GM23338 (cell line): Measurements from ENCODE around the gene SEZ6L. TPM values are rescaled to one million over a fixed set of nuclear protein-coding genes. Genes with fewer than 3 reads are reported as not detected.

Source experiments
- ATAC-seq: fragments of 200-7000 bp; cut with Tn5 transposase; 3 replicates; pipeline ENCODE4 v1.9.1; 2020
- DNase-seq: peaks from one replicate; pipeline ENCODE4 v3.0.0-alpha.2; 2015; ENCODE audit warnings: low spot score
- H2AFZ ChIP-seq: fragments of 200-600 bp; sonication (generic); 2 replicates; pipeline ENCODE4 v1.8.0; 2016; ENCODE audit warnings: antibody characterized with exemption, mild to moderate bottlenecking, moderate library complexity
- H3F3A ChIP-seq: fragments of 200-600 bp; sonication (generic); replicated peaks from 2 replicates; pipeline ENCODE4 v1.8.0; 2017; ENCODE audit warnings: antibody characterized with exemption, mixed run types, low read depth
- H3K27ac ChIP-seq: fragments of 200-600 bp; sonication (generic); 2 replicates; pipeline ENCODE4 v1.6.1; 2016; ENCODE audit warnings: low read depth
- H3K27me3 ChIP-seq: fragments of 200-600 bp; sonication (generic); 2 replicates; pipeline ENCODE4 v1.8.0; 2016; ENCODE audit warnings: mild to moderate bottlenecking, mixed run types, moderate library complexity; ENCODE audit not compliant: insufficient read depth
- H3K36me3 ChIP-seq: fragments of 200-600 bp; sonication (generic); 2 replicates; pipeline ENCODE4 v1.8.0; 2016; ENCODE audit warnings: mild to moderate bottlenecking; ENCODE audit not compliant: insufficient read depth
- H3K4me1 ChIP-seq: fragments of 200-600 bp; sonication (generic); 2 replicates; pipeline ENCODE4 v1.8.0; 2016; ENCODE audit warnings: mild to moderate bottlenecking, moderate library complexity; ENCODE audit not compliant: insufficient read depth
- H3K4me2 ChIP-seq: fragments of 200-600 bp; sonication (generic); 2 replicates; pipeline ENCODE4 v1.7.1; 2017; ENCODE audit warnings: mixed run types
- H3K4me3 ChIP-seq: fragments of 200-600 bp; sonication (generic); 2 replicates; pipeline ENCODE4 v1.6.1; 2016; ENCODE audit warnings: mixed run types
- H3K79me2 ChIP-seq: fragments of 200-600 bp; sonication (generic); replicated peaks from 2 replicates; pipeline ENCODE4 v1.8.0; 2017; ENCODE audit warnings: mild to moderate bottlenecking; ENCODE audit not compliant: insufficient read depth
- H3K9me2 ChIP-seq: fragments of 200-600 bp; sonication (generic); 2 replicates; pipeline ENCODE4 v1.8.0; 2017; ENCODE audit not compliant: insufficient read depth
- H4K20me1 ChIP-seq: fragments of 200-600 bp; sonication (generic); replicated peaks from 2 replicates; pipeline ENCODE4 v1.8.0; 2017; ENCODE audit warnings: mild to moderate bottlenecking; ENCODE audit not compliant: insufficient read depth
- H3K27ac Mint-ChIP-seq: 2 replicates; pipeline ENCODE4 v1.8.0; 2020; ENCODE audit warnings: inconsistent platforms, mild to moderate bottlenecking, moderate library complexity, mixed read lengths
- H3K27me3 Mint-ChIP-seq: 3 replicates; pipeline ENCODE4 v1.8.0; 2022; ENCODE audit warnings: low read depth, mild to moderate bottlenecking, moderate library complexity, mixed read lengths, inconsistent platforms; ENCODE audit not compliant: insufficient read depth, poor library complexity
- H3K36me3 Mint-ChIP-seq: 3 replicates; pipeline ENCODE4 v1.8.0; 2021; ENCODE audit warnings: low read depth, mild to moderate bottlenecking, inconsistent platforms, moderate library complexity, mixed read lengths
- H3K4me1 Mint-ChIP-seq: 3 replicates; pipeline ENCODE4 v1.8.0; 2020; ENCODE audit warnings: mild to moderate bottlenecking, inconsistent platforms, mixed read lengths
- H3K4me3 Mint-ChIP-seq: 3 replicates; pipeline ENCODE4 v1.8.0; 2021; ENCODE audit warnings: moderate library complexity, mild to moderate bottlenecking, inconsistent platforms, mixed read lengths
- H3K9me3 Mint-ChIP-seq: 3 replicates; pipeline ENCODE4 v1.8.0; 2020; ENCODE audit warnings: moderate library complexity, mild to moderate bottlenecking, inconsistent platforms, mixed read lengths
- CREB1 ChIP-seq: fragments of 250-450 bp; sonication (Bioruptor Pico); IDR thresholded peaks from 2 replicates; pipeline ENCODE4 v1.5.0; 2020; ENCODE audit warnings: low read depth, mild to moderate bottlenecking, moderate library complexity
- CTCF ChIP-seq, 2 experiments: fragments of 200-600 bp in 1 of 2; sonication (generic) in 1 of 2; conservative IDR thresholded peaks; 2 replicates each; pipeline versions ENCODE4 v1.5.1 to v1.6.1; 2016 to 2017; ENCODE audit warnings: antibody characterized with exemption in 2 of 2, low read depth in 2 of 2, mild to moderate bottlenecking in 2 of 2, moderate library complexity in 1 of 2
- EZH2 ChIP-seq: fragments of 200-600 bp; sonication (generic); IDR thresholded peaks from one replicate; pipeline ENCODE4 v1.8.0; 2017; ENCODE audit warnings: antibody characterized with exemption, mild to moderate bottlenecking, low read depth; ENCODE audit not compliant: unreplicated experiment
- EZH2phosphoT487 ChIP-seq: fragments of 200-600 bp; sonication (generic); IDR thresholded peaks from one replicate; pipeline ENCODE4 v1.8.1; 2018; ENCODE audit warnings: antibody characterized with exemption; ENCODE audit not compliant: unreplicated experiment
- NANOG ChIP-seq: IDR thresholded peaks from 2 replicates; pipeline ENCODE4 v1.6.1; 2016; ENCODE audit warnings: antibody characterized with exemption, borderline replicate concordance
- REST ChIP-seq: IDR thresholded peaks from one replicate; pipeline ENCODE4 v1.6.1; 2018; ENCODE audit warnings: antibody characterized with exemption; ENCODE audit not compliant: unreplicated experiment
- STAT1 ChIP-seq: IDR thresholded peaks from one replicate; pipeline ENCODE4 v1.6.1; 2016; ENCODE audit warnings: antibody characterized with exemption; ENCODE audit not compliant: unreplicated experiment
- ZNF331 ChIP-seq: fragments of 250-450 bp; sonication (Bioruptor Pico); IDR thresholded peaks from 2 replicates; pipeline ENCODE4 v1.5.0; 2020; ENCODE audit warnings: low read depth, mild to moderate bottlenecking, moderate library complexity
- polyA plus RNA-seq: library from polyadenylated mRNA; unstranded; fragments of >200 nt; fragmentation: Nextera tagmentation; extraction: Ambion mirVana; gene quantifications from 2 replicates; pipeline ENCODE4 v1.2.1, GENCODE V29; 2016
- total RNA-seq: library from RNA; depleted of rRNA; stranded (reverse); fragments of >200 nt; shearing (Covaris generic); gene quantifications from 2 replicates; pipeline ENCODE4 v1.2.3, GENCODE V29; 2014

Gene SEZ6L
- total and polyA plus RNA-seq, 2 experiments from 2014 or later: 0.13 to 0.24 TPM

- TF ChIP-seq CTCF (conservative IDR thresholded peaks at IDR 0.05; ENCODE audit: low read depth in 2 of 2): no peak
- no peak for TF ChIP-seq NANOG
- no peak for TF ChIP-seq REST
- no peak for TF ChIP-seq CREB1
- no peak for TF ChIP-seq EZH2phosphoT487
- no peak for TF ChIP-seq EZH2
- no peak for TF ChIP-seq ZNF331 (CRISPR knock-in tag)
Observed at GRCh38 chr22:26342745-26343410, 173.6 kb downstream of the SEZ6L start (continued).

- no peak overlapping the region for H3K4me3 ChIP-seq
- no peaks in the 10 kb centered on the region for H3K79me2 ChIP-seq
- peaks cover 1% of the 10 kb centered on the region for H3K27me3 Mint-ChIP-seq
- DNase-seq: no peak
- no peaks in the 10 kb centered on the region; the same call in 2 of the 3 replicates for H3K9me3 Mint-ChIP-seq
- 0 out of 2 replicates have a peak, but pooled peaks cover 3% of the 10 kb centered on the region for H3K9me2 ChIP-seq
- H4K20me1 ChIP-seq: peaks cover 4% of the 10 kb centered on the region; the same call in 1 of the 2 replicates
- H3F3A ChIP-seq: no peaks in the 10 kb centered on the region
- ATAC-seq: no peak
- no peak overlapping the region; the same call in 1 of the 2 replicates for H2AFZ ChIP-seq
- no peaks in the 10 kb centered on the region for H3K4me1 ChIP-seq
- no peak overlapping the region for H3K27ac Mint-ChIP-seq
- H3K4me3 Mint-ChIP-seq: no peak overlapping the region
- no peaks in the 10 kb centered on the region for H3K36me3 Mint-ChIP-seq
- H3K27me3 ChIP-seq: no peaks in the 10 kb centered on the region
- no peak overlapping the region for H3K27ac ChIP-seq
- H3K4me2 ChIP-seq: no peak overlapping the region
- no peaks in the 10 kb centered on the region for H3K4me1 Mint-ChIP-seq
- H3K36me3 ChIP-seq: no peaks in the 10 kb centered on the region
- TF ChIP-seq CTCF (conservative IDR thresholded peaks at IDR 0.05; ENCODE audit: low read depth in 2 of 2) (no peak), REST (no peak), STAT1 (no peak)
Observed at GRCh38 chr22:26345496-26345895, 176.2 kb downstream of the SEZ6L start.
